ENCODE results near the gene SDCCAG8. TPM values are rescaled to one million over a fixed set of nuclear protein-coding genes. Genes with fewer than 3 reads are reported as not detected.
"Not testable (repeated sequence)": the region's sequence is repeated elsewhere in the genome, so short reads cannot be mapped to it uniquely, and the experiment has no call there.

Gene SDCCAG8
- polyA plus RNA-seq, 2 of the 4 experiments (the other 2 are of a cell fraction): 48.8 to 64.8 TPM

DNA sequence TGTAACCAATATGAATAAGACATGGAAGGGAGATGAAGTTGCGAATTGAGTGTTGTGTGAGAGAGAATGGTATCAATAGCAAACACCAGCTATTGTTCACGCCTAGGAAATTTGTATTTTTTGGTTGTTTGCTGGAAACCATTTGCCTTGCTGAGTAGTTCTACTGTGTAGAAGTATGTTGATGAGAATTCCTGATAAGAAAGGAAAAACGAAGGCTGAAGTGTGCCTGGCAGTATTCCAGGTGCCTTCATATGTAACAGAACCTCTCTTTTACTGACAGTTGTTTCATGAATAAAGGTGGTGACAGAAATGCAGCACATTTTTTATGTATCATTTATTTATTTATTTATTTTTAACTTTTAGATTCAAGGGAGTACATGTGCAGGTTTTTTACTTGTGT is 79.5 kb downstream of the SDCCAG8 start:
- ChIA-PET POLR2A (no interaction called here), CTCF (interaction anchor here (2.9 kb wide), 1 partner anchor 8 kb away, joined by 19 read pairs; no protein-coding TSS in a partner anchor)
- H3K4me2 ChIP-seq: no peak overlapping the region
- no peak for DNase-seq (ENCODE audit: low read depth in 1 of 2, low spot score in 1 of 2)
- TF ChIP-seq TP53 (CRISPR knock-in tag; IDR thresholded peaks at IDR 0.05): no peak
- no peak for TF ChIP-seq MAFK (IDR thresholded peaks at IDR 0.05; ENCODE audit: partially characterized antibody)
- no peak for TF ChIP-seq BHLHE40 (IDR thresholded peaks at IDR 0.05; ENCODE audit: low read depth, low read length)
- TF ChIP-seq EP300 (IDR thresholded peaks at IDR 0.05): no peak
- TF ChIP-seq FOSL2 (IDR thresholded peaks at IDR 0.05): no peak
- TF ChIP-seq FOSL2 (CRISPR knock-in tag; IDR thresholded peaks at IDR 0.05): no peak
- TF ChIP-seq, protein P1, sequence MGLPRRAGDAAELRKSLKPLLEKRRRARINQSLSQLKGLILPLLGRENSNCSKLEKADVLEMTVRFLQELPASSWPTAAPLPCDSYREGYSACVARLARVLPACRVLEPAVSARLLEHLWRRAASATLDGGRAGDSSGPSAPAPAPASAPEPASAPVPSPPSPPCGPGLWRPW (IDR thresholded peaks at IDR 0.05): no peak
- no peak for TF ChIP-seq ZSCAN20 (CRISPR knock-in tag; IDR thresholded peaks at IDR 0.05)
- no peak for TF ChIP-seq HEYL (CRISPR knock-in tag; IDR thresholded peaks at IDR 0.05)
- no peak for TF ChIP-seq RCOR1 (IDR thresholded peaks at IDR 0.05; ENCODE audit: low read depth, low read length)
- no peak for FAIRE-seq
- no peak for ATAC-seq
- H3K4me3 ChIP-seq: no peak overlapping the region
- no peak overlapping the region for H3K27ac ChIP-seq
- no peaks in the 10 kb centered on the region for H3K9me3 ChIP-seq
- 80% methylated on average over 3 of the region's 3 CpGs for WGBS (ENCODE audit: missing lambda C conversion rate)
- no peaks in the 10 kb centered on the region for H3K4me1 ChIP-seq

DNA sequence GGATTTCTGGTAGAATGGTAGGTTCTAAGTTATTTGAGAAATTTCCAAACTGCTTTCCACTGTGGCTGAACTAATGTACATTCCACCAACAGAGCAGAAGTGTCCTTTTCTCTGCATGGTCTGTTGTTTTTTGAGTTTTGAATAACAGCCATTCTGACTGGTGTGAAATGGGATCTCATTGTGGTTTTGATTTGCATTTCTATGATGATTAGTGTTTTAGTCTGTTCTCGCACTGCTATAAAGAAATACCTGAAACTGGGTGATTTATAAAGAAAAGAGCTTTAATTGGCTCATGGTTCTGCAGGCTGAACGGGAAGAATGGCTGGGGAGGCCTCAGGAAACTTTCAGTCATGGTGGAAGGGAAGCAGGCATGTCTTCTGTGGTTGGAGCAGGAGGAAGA is 80.3 kb downstream of the SDCCAG8 start:
- CTCF ChIA-PET: interaction anchor here (2.9 kb wide), 1 partner anchor 7 kb away, joined by 19 read pairs; no protein-coding TSS in a partner anchor
- Histone ChIP-seq H3K27ac (no peak overlapping the region), H3K4me3 (no peak overlapping the region), H3K4me2 (no peak overlapping the region), H3K4me1 (no peaks in the 10 kb centered on the region), H3K9me3 (no peaks in the 10 kb centered on the region)
- DNase-seq (ENCODE audit: low read depth in 1 of 2, low spot score in 1 of 2) (no peak), FAIRE-seq (no peak), ATAC-seq (no peak)
- no peak for TF ChIP-seq MYC (IDR thresholded peaks at IDR 0.05; ENCODE audit: borderline replicate concordance, low read length)
- TF ChIP-seq TP53 (CRISPR knock-in tag; IDR thresholded peaks at IDR 0.05): no peak
- TF ChIP-seq, protein P2, sequence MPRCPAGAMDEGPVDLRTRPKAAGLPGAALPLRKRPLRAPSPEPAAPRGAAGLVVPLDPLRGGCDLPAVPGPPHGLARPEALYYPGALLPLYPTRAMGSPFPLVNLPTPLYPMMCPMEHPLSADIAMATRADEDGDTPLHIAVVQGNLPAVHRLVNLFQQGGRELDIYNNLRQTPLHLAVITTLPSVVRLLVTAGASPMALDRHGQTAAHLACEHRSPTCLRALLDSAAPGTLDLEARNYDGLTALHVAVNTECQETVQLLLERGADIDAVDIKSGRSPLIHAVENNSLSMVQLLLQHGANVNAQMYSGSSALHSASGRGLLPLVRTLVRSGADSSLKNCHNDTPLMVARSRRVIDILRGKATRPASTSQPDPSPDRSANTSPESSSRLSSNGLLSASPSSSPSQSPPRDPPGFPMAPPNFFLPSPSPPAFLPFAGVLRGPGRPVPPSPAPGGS (IDR thresholded peaks at IDR 0.05): no peak
- no peak for TF ChIP-seq ZFP36 (IDR thresholded peaks at IDR 0.05; ENCODE audit: borderline replicate concordance, partially characterized antibody)
- TF ChIP-seq ZC3H11A (IDR thresholded peaks at IDR 0.05): no peak
- TF ChIP-seq, protein P3, sequence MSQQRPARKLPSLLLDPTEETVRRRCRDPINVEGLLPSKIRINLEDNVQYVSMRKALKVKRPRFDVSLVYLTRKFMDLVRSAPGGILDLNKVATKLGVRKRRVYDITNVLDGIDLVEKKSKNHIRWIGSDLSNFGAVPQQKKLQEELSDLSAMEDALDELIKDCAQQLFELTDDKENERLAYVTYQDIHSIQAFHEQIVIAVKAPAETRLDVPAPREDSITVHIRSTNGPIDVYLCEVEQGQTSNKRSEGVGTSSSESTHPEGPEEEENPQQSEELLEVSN (IDR thresholded peaks at IDR 0.05; ENCODE audit: borderline replicate concordance, low read depth): no peak
- POLR2A ChIA-PET: no interaction called here
- 84% methylated on average over 2 of the region's 2 CpGs for WGBS (ENCODE audit: missing lambda C conversion rate)

DNA sequence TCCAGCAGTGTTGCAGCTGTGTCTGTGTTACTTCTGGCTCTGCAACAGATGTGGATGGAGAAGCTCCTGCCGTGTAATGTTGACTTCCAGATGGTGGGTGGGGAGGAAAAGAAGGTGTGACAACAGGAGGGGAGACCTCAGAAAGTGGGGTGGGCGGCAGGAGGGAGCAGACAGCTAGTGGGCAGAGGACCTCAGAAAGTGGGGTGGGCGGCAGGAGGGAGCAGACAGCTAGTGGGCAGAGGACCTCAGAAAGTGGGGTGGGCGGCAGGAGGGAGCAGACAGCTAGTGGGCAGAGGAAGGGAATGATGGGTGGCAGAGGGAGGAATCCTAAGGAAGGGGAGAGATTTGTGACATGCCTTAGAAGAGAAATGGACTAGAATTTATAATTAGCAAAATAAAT is 83.0 kb downstream of the SDCCAG8 start:
- CTCF ChIA-PET: interaction anchor here (0.6 to 3.7 kb wide), 7 partner anchors 63 to 1095 kb away, joined by 3 to 14 read pairs (median 3); no protein-coding TSS in a partner anchor
- H3K4me2 ChIP-seq; ATAC-seq; DNase-seq (ENCODE audit: low read depth in 1 of 2, low spot score in 1 of 2); H3K27ac ChIP-seq; H3K4me1 ChIP-seq; H3K9me3 ChIP-seq; FAIRE-seq; POLR2A ChIA-PET; H3K4me3 ChIP-seq: not testable (repeated sequence)
- WGBS (ENCODE audit: missing lambda C conversion rate): 97% methylated on average over 4 of the region's 4 CpGs

DNA sequence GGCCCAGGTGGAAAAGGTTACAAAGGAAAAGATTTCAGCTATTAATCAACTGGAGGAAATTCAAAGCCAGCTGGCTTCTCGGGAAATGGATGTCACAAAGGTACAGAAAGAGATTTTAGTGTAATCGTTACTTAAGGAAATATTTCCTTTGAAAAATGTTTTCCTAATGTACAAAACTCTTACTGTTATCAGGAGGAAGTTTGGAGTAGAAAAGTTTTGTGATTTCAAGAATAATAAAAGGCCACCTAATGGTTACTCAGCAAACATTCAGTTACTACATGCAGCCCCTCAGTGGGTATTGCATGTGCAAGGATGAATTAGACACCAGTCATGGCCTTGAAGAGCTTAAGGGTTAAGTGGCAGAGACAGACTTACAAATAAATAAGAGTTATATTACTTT is 85.2 kb downstream of the SDCCAG8 start:
- H3K4me1 ChIP-seq: peaks cover 11% of the 10 kb centered on the region; the same call in 2 of the 3 replicates
- H3K27ac ChIP-seq: no peak overlapping the region
- ATAC-seq (no peak), FAIRE-seq (no peak), DNase-seq (ENCODE audit: low read depth in 1 of 2, low spot score in 1 of 2) (peak in 1 of 2 experiments; percentile 9)
- H3K9me3 ChIP-seq: no peaks in the 10 kb centered on the region
- H3K4me3 ChIP-seq: no peak overlapping the region
- ChIA-PET POLR2A (no interaction called here), CTCF (interaction anchor here (4.7 kb wide), 1 partner anchor 957 kb away, joined by 42 read pairs; no protein-coding TSS in a partner anchor)
- H3K4me2 ChIP-seq: no peak overlapping the region
- TF ChIP-seq NR3C1 (IDR thresholded peaks at IDR 0.05) (no peak), EHF (CRISPR knock-in tag; IDR thresholded peaks at IDR 0.05) (no peak), CHD2 (IDR thresholded peaks at IDR 0.05; ENCODE audit: low read length, partially characterized antibody) (no peak)
- 50% methylated on average over 2 of the region's 2 CpGs for WGBS (ENCODE audit: missing lambda C conversion rate)

Measured in A549 (cell line).